Activated T-cell treated with anti-CD3 and anti-CD28 coated beads for 4 hours (primary cell): ENCODE data around the gene GDF15.
"Not testable (repeated sequence)": the region's sequence is repeated elsewhere in the genome, so short reads cannot be mapped to it uniquely, and the experiment has no call there.

Experiments
- DNase-seq: peaks from one replicate; pipeline ENCODE4 v3.0.0-alpha.2; 2020

GDF15 gene

GRCh38 chr19:18385675-18386542, at the start of gene GDF15:
Gene GDF15, plus strand, starts transcription at chr19:18386158. Its CDS starts 32 bp downstream, at chr19:18386190.
- no peak for DNase-seq

- no peak for DNase-seq
These were observed 47.4 kb upstream of the GDF15 start for GRCh38 chr19:18338541-18338940.

GRCh38 chr19:18339723-18340122, 46.2 kb upstream of the GDF15 start:
- DNase-seq = no peak

GRCh38 chr19:18340190-18340989, 45.6 kb upstream of the GDF15 start, which contains the start of gene PGPEP1:
Gene PGPEP1, plus strand, starts transcription at chr19:18340598. Its CDS starts 84 bp downstream, at chr19:18340682.
- DNase-seq = peak; percentile 47

- peak; percentile 59 for DNase-seq
These were observed 44.7 kb upstream of the GDF15 start for GRCh38 chr19:18340990-18341868.

- no peak for DNase-seq
These were observed 43.8 kb upstream of the GDF15 start for GRCh38 chr19:18342090-18342632.

GRCh38 chr19:18344582-18344950, 41.4 kb upstream of the GDF15 start:
- DNase-seq = no peak

GRCh38 chr19:18345296-18345695, 40.7 kb upstream of the GDF15 start:
- DNase-seq = no peak

- DNase-seq = no peak
These were observed 39.9 kb upstream of the GDF15 start for GRCh38 chr19:18346091-18346490.

- DNase-seq = no peak
These were observed 37.8 kb upstream of the GDF15 start for GRCh38 chr19:18348171-18348570.

GRCh38 chr19:18348818-18349339, 37.1 kb upstream of the GDF15 start:
- not testable (repeated sequence) for DNase-seq

- no peak for DNase-seq
These were observed 36.3 kb upstream of the GDF15 start for GRCh38 chr19:18349524-18350128.

- DNase-seq = no peak
These were observed 35.5 kb upstream of the GDF15 start for GRCh38 chr19:18350490-18350889.

- no peak for DNase-seq
These were observed 34.4 kb upstream of the GDF15 start for GRCh38 chr19:18351544-18351943.

GRCh38 chr19:18353378-18354005, 32.5 kb upstream of the GDF15 start:
- no peak for DNase-seq

- not testable (repeated sequence) for DNase-seq
These were observed 31.2 kb upstream of the GDF15 start for GRCh38 chr19:18354743-18355142.

GRCh38 chr19:18357041-18357440, 28.9 kb upstream of the GDF15 start:
- no peak for DNase-seq

- no peak for DNase-seq
These were observed 24.3 kb upstream of the GDF15 start for GRCh38 chr19:18361646-18362045.

GRCh38 chr19:18362934-18363542, 22.9 kb upstream of the GDF15 start:
- no peak for DNase-seq

- DNase-seq = no peak
These were observed 22.2 kb upstream of the GDF15 start for GRCh38 chr19:18363787-18364186.
